ENCODE measurements around the gene AUTS2.

GRCh38 chr7:70210936-70211310 is 612.6 kb downstream of the AUTS2 start:
- no peak for TF ChIP-seq CTCF (IDR thresholded peaks at IDR 0.05 in 8 of 11, conservative IDR thresholded peaks at IDR 0.05 in 3 of 11)
- TF ChIP-seq POLR2A (IDR thresholded peaks at IDR 0.05), result no peak

All from spleen (tissue), 7 donors.